Ishikawa (cell line): ENCODE measurements around the gene DCHS2.

Source experiments
- CEBPB ChIP-seq: IDR thresholded peaks from 2 replicates; pipeline ENCODE4 v1.6.1; 2012
- CREB1 ChIP-seq: IDR thresholded peaks from 2 replicates; pipeline ENCODE4 v1.6.1; 2012; ENCODE audit warnings: low read depth
- EGR1 ChIP-seq: IDR thresholded peaks from 2 replicates; pipeline ENCODE4 v1.6.1; 2012
- EP300 ChIP-seq: IDR thresholded peaks from 2 replicates; pipeline ENCODE4 v1.6.1; 2012; ENCODE audit warnings: borderline replicate concordance
- FOXM1 ChIP-seq: IDR thresholded peaks from 2 replicates; pipeline ENCODE4 v1.6.1; 2012; ENCODE audit warnings: low read depth, borderline replicate concordance
- NFIC ChIP-seq: IDR thresholded peaks from 2 replicates; pipeline ENCODE4 v1.6.1; 2012
- RAD21 ChIP-seq: IDR thresholded peaks from 2 replicates; pipeline ENCODE4 v1.6.1; 2012; ENCODE audit warnings: low read depth
- TAF1 ChIP-seq: IDR thresholded peaks from 2 replicates; pipeline ENCODE4 v1.6.1; 2012; ENCODE audit warnings: low read depth, mild to moderate bottlenecking
- TCF12 ChIP-seq: IDR thresholded peaks from 2 replicates; pipeline ENCODE4 v1.6.1; 2012; ENCODE audit warnings: low read depth
- TEAD4 ChIP-seq: IDR thresholded peaks from 2 replicates; pipeline ENCODE4 v1.6.1; 2012
- YY1 ChIP-seq: IDR thresholded peaks from 2 replicates; pipeline ENCODE4 v1.6.1; 2012; ENCODE audit warnings: low read depth
- ZBTB7A ChIP-seq: IDR thresholded peaks from 2 replicates; pipeline ENCODE4 v1.6.1; 2012; ENCODE audit warnings: low read depth
- TF ChIP-seq, protein P1 (sequence below): IDR thresholded peaks from 2 replicates; pipeline ENCODE4 v1.6.1; 2012; ENCODE audit warnings: low read depth, mild to moderate bottlenecking
- TF ChIP-seq, protein P2 (sequence below): IDR thresholded peaks from 2 replicates; pipeline ENCODE4 v1.6.1; 2012
- TF ChIP-seq, protein P3 (sequence below): IDR thresholded peaks from 2 replicates; pipeline ENCODE4 v1.6.1; 2012

The DCHS2 gene

DNA sequence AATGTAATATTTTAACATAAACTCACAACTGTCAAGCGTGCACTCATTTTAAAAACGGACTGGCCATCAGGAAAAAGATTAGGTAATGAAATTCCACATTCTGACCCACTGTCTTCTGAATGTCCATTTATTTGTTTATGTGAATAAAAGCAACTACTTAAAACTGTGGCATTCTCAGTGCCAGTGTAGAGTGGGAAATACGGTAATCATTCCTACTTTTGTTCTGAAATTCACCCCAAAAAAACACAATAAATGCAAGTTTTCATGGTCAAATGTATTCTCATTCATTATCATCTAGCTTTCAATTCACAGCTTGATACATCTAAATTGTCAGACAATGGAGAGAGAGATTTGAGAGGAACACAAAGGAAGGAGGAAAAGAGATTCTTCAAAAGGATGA, 260.9 kb downstream of the DCHS2 start:
- TF ChIP-seq, protein P1, sequence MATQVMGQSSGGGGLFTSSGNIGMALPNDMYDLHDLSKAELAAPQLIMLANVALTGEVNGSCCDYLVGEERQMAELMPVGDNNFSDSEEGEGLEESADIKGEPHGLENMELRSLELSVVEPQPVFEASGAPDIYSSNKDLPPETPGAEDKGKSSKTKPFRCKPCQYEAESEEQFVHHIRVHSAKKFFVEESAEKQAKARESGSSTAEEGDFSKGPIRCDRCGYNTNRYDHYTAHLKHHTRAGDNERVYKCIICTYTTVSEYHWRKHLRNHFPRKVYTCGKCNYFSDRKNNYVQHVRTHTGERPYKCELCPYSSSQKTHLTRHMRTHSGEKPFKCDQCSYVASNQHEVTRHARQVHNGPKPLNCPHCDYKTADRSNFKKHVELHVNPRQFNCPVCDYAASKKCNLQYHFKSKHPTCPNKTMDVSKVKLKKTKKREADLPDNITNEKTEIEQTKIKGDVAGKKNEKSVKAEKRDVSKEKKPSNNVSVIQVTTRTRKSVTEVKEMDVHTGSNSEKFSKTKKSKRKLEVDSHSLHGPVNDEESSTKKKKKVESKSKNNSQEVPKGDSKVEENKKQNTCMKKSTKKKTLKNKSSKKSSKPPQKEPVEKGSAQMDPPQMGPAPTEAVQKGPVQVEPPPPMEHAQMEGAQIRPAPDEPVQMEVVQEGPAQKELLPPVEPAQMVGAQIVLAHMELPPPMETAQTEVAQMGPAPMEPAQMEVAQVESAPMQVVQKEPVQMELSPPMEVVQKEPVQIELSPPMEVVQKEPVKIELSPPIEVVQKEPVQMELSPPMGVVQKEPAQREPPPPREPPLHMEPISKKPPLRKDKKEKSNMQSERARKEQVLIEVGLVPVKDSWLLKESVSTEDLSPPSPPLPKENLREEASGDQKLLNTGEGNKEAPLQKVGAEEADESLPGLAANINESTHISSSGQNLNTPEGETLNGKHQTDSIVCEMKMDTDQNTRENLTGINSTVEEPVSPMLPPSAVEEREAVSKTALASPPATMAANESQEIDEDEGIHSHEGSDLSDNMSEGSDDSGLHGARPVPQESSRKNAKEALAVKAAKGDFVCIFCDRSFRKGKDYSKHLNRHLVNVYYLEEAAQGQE: no peak
- TF ChIP-seq TCF12 (no peak), ZBTB7A (no peak), EGR1 (no peak), CEBPB (no peak), NFIC (no peak), TAF1 (no peak), RAD21 (no peak), YY1 (no peak), CREB1 (no peak), TEAD4 (no peak), EP300 (no peak), FOXM1 (no peak)
- TF ChIP-seq, protein P2, sequence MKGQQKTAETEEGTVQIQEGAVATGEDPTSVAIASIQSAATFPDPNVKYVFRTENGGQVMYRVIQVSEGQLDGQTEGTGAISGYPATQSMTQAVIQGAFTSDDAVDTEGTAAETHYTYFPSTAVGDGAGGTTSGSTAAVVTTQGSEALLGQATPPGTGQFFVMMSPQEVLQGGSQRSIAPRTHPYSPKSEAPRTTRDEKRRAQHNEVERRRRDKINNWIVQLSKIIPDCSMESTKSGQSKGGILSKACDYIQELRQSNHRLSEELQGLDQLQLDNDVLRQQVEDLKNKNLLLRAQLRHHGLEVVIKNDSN: no peak
- TF ChIP-seq, protein P3, sequence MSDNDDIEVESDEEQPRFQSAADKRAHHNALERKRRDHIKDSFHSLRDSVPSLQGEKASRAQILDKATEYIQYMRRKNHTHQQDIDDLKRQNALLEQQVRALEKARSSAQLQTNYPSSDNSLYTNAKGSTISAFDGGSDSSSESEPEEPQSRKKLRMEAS: no peak

DNA sequence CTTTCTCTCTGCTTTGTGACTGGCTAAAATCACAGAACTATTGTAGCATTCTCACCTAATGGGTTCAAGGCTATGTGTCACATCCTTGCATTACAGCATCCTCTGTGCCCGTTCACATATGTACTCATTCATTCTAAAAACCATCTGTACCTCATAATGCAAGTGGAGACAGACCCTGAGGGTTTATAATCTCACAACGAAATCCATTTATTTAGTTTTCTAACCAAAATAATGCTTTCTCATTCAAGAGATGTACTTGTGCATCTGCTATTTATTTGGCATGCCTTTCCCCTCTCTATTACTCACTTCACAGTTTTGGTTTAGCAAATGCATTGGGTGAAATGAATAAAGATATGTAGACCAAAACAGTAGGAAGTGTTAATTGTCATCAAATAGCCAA, 261.5 kb downstream of the DCHS2 start:
- TF ChIP-seq NFIC: no peak
- no peak for TF ChIP-seq EGR1

DNA sequence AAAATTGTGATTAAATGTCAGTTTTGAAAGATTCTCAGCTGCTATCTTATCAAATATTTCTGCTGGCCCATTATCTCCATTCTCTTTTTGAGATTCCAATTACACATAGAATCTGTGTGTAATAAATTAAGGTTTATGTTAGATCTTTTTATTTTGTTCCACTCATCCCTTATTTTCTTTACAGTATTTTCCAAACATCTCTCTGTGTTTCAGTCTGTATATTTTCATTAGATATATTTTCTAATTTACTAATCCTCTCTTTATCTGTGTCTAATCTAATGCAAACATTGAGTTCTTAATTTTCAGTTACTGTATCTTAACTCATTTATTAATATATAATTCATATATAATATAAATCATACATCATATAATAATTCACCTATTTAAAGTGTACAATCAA, 268.7 kb downstream of the DCHS2 start:
- TF ChIP-seq NFIC: no peak
- TF ChIP-seq TEAD4: no peak
- no peak for TF ChIP-seq TCF12
- TF ChIP-seq YY1: no peak
- TF ChIP-seq CREB1: no peak
- no peak for TF ChIP-seq RAD21
- TF ChIP-seq EP300: no peak
- no peak for TF ChIP-seq FOXM1
- TF ChIP-seq TAF1: no peak
- no peak for TF ChIP-seq ZBTB7A
- TF ChIP-seq EGR1: no peak
- TF ChIP-seq, protein P1: no peak
- TF ChIP-seq, protein P2: no peak

DNA sequence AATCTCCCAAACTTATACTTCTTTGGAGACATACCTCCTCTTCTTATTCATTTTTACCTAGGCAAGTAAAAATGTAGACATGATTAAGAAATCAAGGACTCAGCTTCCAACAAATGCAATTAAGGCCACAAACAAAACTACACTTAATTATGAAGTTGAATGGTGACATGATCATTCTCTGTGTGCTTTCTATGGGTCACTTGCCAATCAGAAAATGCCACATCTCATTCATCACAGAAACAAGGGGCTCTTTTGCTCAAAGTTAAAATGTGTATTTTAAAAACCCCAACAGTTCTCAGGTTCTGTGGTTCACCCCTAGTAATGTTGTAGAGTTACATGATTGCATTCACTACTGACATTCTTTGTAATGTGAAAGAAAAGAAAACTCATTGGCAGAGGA, 273.5 kb downstream of the DCHS2 start:
- TF ChIP-seq ZBTB7A (no peak), EP300 (no peak), CEBPB (no peak), FOXM1 (no peak), CREB1 (no peak), TCF12 (no peak), YY1 (no peak), TEAD4 (no peak), NFIC (no peak), TAF1 (no peak), EGR1 (no peak), RAD21 (no peak)
- TF ChIP-seq, protein P1: no peak
- TF ChIP-seq, protein P3: no peak
- TF ChIP-seq, protein P2: no peak
